GM19240 (cell line): ENCODE results near the gene BLMH.
"Not testable (repeated sequence)": the region's sequence is repeated elsewhere in the genome, so short reads cannot be mapped to it uniquely, and the experiment has no call there.

Experiments
- DNase-seq: peaks from one replicate; pipeline ENCODE4 v3.0.0; 2011; ENCODE audit warnings: low spot score; ENCODE audit not compliant: insufficient read length

Gene BLMH

GRCh38 chr17:30230596-30231125, 61.1 kb downstream of the BLMH start:
- no peak for DNase-seq

- DNase-seq, result not testable (repeated sequence)
These were observed 61.7 kb downstream of the BLMH start for GRCh38 chr17:30230009-30230408.

- DNase-seq, result no peak
These were observed 62.7 kb downstream of the BLMH start for GRCh38 chr17:30229012-30229411.

- DNase-seq, result no peak
These were observed 63.7 kb downstream of the BLMH start for GRCh38 chr17:30228011-30228410.

GRCh38 chr17:30226878-30227277, 64.9 kb downstream of the BLMH start:
- no peak for DNase-seq

GRCh38 chr17:30225919-30226553, 65.7 kb downstream of the BLMH start:
- no peak for DNase-seq

GRCh38 chr17:30225112-30225511, 66.6 kb downstream of the BLMH start:
- no peak for DNase-seq

- no peak for DNase-seq
These were observed 67.3 kb downstream of the BLMH start for GRCh38 chr17:30224419-30224960.

GRCh38 chr17:30222721-30223175, 69.0 kb downstream of the BLMH start:
- DNase-seq, result no peak

- DNase-seq, result no peak
These were observed 69.5 kb downstream of the BLMH start for GRCh38 chr17:30222251-30222650.

GRCh38 chr17:30221346-30221745, 70.4 kb downstream of the BLMH start:
- no peak for DNase-seq

- DNase-seq, result no peak
These were observed 71.3 kb downstream of the BLMH start for GRCh38 chr17:30220414-30220813.

- DNase-seq, result no peak
These were observed 71.9 kb downstream of the BLMH start for GRCh38 chr17:30219833-30220232.

- DNase-seq, result no peak
These were observed 72.4 kb downstream of the BLMH start for GRCh38 chr17:30219315-30219714.

GRCh38 chr17:30218799-30219198, 72.9 kb downstream of the BLMH start:
- no peak for DNase-seq

GRCh38 chr17:30217746-30218245, 73.9 kb downstream of the BLMH start:
- no peak for DNase-seq

GRCh38 chr17:30217054-30217453, 74.7 kb downstream of the BLMH start:
- no peak for DNase-seq

- DNase-seq, result peak; percentile 56
These were observed 79.0 kb downstream of the BLMH start for GRCh38 chr17:30212750-30213149.

- no peak for DNase-seq
These were observed 80.4 kb downstream of the BLMH start for GRCh38 chr17:30211371-30211770.

GRCh38 chr17:30210901-30211300, 80.8 kb downstream of the BLMH start:
- DNase-seq, result no peak

GRCh38 chr17:30210366-30210765, 81.4 kb downstream of the BLMH start:
- no peak for DNase-seq

GRCh38 chr17:30209930-30210329, 81.8 kb downstream of the BLMH start:
- no peak for DNase-seq

- no peak for DNase-seq
These were observed 83.5 kb downstream of the BLMH start for GRCh38 chr17:30208214-30208613.
